Measurements from ENCODE around the gene SLC8A2. TPM values are rescaled to one million over a fixed set of nuclear protein-coding genes. Genes with fewer than 3 reads are reported as not detected.

SLC8A2 gene
- total and polyA plus RNA-seq, 2 of the 8 experiments (the other 6 are each of a cell fraction or from before 2014, with no cell fraction given), result 7.3 to 12.4 TPM

- TF ChIP-seq CHD7 (IDR thresholded peaks at IDR 0.05; ENCODE audit: insufficient replicate concordance, low read length), result no peak
- TF ChIP-seq JUND (IDR thresholded peaks at IDR 0.05; ENCODE audit: low read length), result no peak
- no peak for TF ChIP-seq ATF3 (IDR thresholded peaks at IDR 0.05; ENCODE audit: insufficient read depth, low read depth, low read length)
- TF ChIP-seq TBP (IDR thresholded peaks at IDR 0.05; ENCODE audit: low read depth, low read length), result no peak
- TF ChIP-seq TEAD4 (IDR thresholded peaks at IDR 0.05; ENCODE audit: low read depth, low read length), result no peak
These were observed 35.7 kb downstream of the SLC8A2 start (continued) for GRCh38 chr19:47435883-47436417.
